Naive thymus-derived CD8-positive, alpha-beta T cell (primary cell): ENCODE measurements around the gene VDAC2. TPM values are rescaled to one million over a fixed set of nuclear protein-coding genes. Genes with fewer than 3 reads are reported as not detected.
"Not testable (repeated sequence)": the region's sequence is repeated elsewhere in the genome, so short reads cannot be mapped to it uniquely, and the experiment has no call there.

Experiments
- ATAC-seq, 2 donors: fragments of 150-1000 bp; cut with Tn5 transposase in 1 of 2; sonication (Bioruptor Pico), chemical (Tn5 transposase) in 1 of 2; 1 replicate in 1 of 2; 2 replicates in 1 of 2; pipeline ENCODE4 v1.10.0; 2021; ENCODE audit warnings: mild to moderate bottlenecking in 2 of 2, moderate library complexity in 2 of 2
- POLR2A ChIA-PET: fragments of 350-600 bp; sonication (Branson Sonifier 250); formaldehyde crosslinking; loops from one replicate; lab custom pipeline; 2021; ENCODE audit warnings: antibody characterized with exemption; lab: Charles Lee
- DNase-seq, 10 donors: peaks; one replicate each; pipeline versions ENCODE4 v3.0.0 to v3.0.0-alpha.2; 2020 to 2022
- H3K27ac Mint-ChIP-seq, 10 donors: one replicate each; pipeline ENCODE4 v1.8.0; 2020 to 2022; ENCODE audit warnings: mild to moderate bottlenecking in 10 of 10, mixed read lengths in 10 of 10, moderate library complexity in 4 of 10, inconsistent platforms in 1 of 10
- H3K27me3 Mint-ChIP-seq, 5 donors: one replicate each; pipeline ENCODE4 v1.8.0; 2021 to 2022; ENCODE audit warnings: mixed read lengths in 5 of 5
- H3K36me3 Mint-ChIP-seq, 3 donors: one replicate each; pipeline ENCODE4 v1.8.0; 2020 to 2022; ENCODE audit warnings: mixed read lengths in 3 of 3, mild to moderate bottlenecking in 2 of 3, inconsistent platforms in 1 of 3
- H3K4me1 Mint-ChIP-seq, 4 donors: one replicate each; pipeline ENCODE4 v1.8.0; 2021 to 2022; ENCODE audit warnings: mixed read lengths in 4 of 4
- H3K4me3 Mint-ChIP-seq, 10 donors: one replicate each; pipeline ENCODE4 v1.8.0; 2020 to 2022; ENCODE audit warnings: mild to moderate bottlenecking in 10 of 10, mixed read lengths in 10 of 10, moderate library complexity in 6 of 10, inconsistent platforms in 1 of 10
- H3K9me3 Mint-ChIP-seq, 9 donors: one replicate each; pipeline ENCODE4 v1.8.0; 2020 to 2022; ENCODE audit warnings: mixed read lengths in 9 of 9, mild to moderate bottlenecking in 3 of 9, inconsistent platforms in 1 of 9, moderate library complexity in 1 of 9
- polyA plus RNA-seq, 3 donors: library from polyadenylated mRNA; unstranded; fragments of 300-500 nt; fragmentation: Illumina TruSeq; gene quantifications; one replicate each; pipeline ENCODE4 v1.2.3, GENCODE V29; 2021
- total RNA-seq, 8 experiments: library from RNA in 2 of 8; stranded (reverse) in 2 of 8; gene quantifications; one replicate each; pipeline ENCODE4 v1.2.3 and lab custom pipeline; 2021 to 2026

Gene VDAC2
- total and polyA plus RNA-seq, 5 experiments from 2014 or later: 86.8 to 155 (median 145) TPM

- ATAC-seq (no peak), DNase-seq (no peak)
- Mint-ChIP-seq H3K4me3 (no peak overlapping the region), H3K36me3 (peaks cover 0 to 7% (median 0%) of the 10 kb centered on the region in 3 donors), H3K27me3 (no peaks in the 10 kb centered on the region), H3K4me1 (peaks cover 5 to 18% (median 6%) of the 10 kb centered on the region in 4 donors), H3K27ac (peak overlapping the region in 6 of 10 donors; percentile 67 to 88 (median 76)), H3K9me3 (no peaks in the 10 kb centered on the region)
- POLR2A ChIA-PET: interaction anchor here (0.5 to 3.6 kb wide), 6 partner anchors 12 to 75 kb away, joined by 3 to 56 read pairs (median 11); partner anchors contain the start of genes COMTD1, SAMD8 and VDAC2
Observed at GRCh38 chr10:75186310-75186709, 24.3 kb upstream of the VDAC2 start.

GRCh38 chr10:75187961-75188426 lies 22.6 kb upstream of the VDAC2 start:
- POLR2A ChIA-PET: interaction anchor here (0.5 to 3.6 kb wide), 8 partner anchors 17 to 85 kb away, joined by 3 to 56 read pairs (median 6); partner anchors contain the start of genes COMTD1, SAMD8 and VDAC2
- Mint-ChIP-seq H3K9me3 (no peaks in the 10 kb centered on the region), H3K4me1 (peaks cover 6 to 14% (median 6%) of the 10 kb centered on the region in 4 donors), H3K36me3 (peaks cover 0 to 2% (median 1%) of the 10 kb centered on the region in 3 donors), H3K27me3 (no peaks in the 10 kb centered on the region), H3K4me3 (peak overlapping the region in 6 of 10 donors; percentile 26 to 68 (median 50)), H3K27ac (peak overlapping the region; percentile 83 to 98 (median 95))
- ATAC-seq (peak; percentile 97 to 99), DNase-seq (peak; percentile 37 to 87 (median 76))

GRCh38 chr10:75188522-75188921 lies 22.1 kb upstream of the VDAC2 start:
- H3K36me3 Mint-ChIP-seq, H3K27me3 Mint-ChIP-seq, H3K9me3 Mint-ChIP-seq, ATAC-seq: not testable (repeated sequence)
- Mint-ChIP-seq H3K4me1 (peaks cover 5 to 14% (median 6%) of the 10 kb centered on the region in 4 donors), H3K27ac (peak overlapping the region; percentile 83 to 98 (median 95)), H3K4me3 (peak overlapping the region in 1 of 10 donors; percentile 52)
- DNase-seq: peak in 1 of 10 donors; percentile 3
- POLR2A ChIA-PET: interaction anchor here (0.9 to 3.6 kb wide), 7 partner anchors 17 to 77 kb away, joined by 3 to 56 read pairs (median 8); partner anchors contain the start of genes COMTD1, SAMD8 and VDAC2

- no peaks in the 10 kb centered on the region for H3K9me3 Mint-ChIP-seq
- peaks cover 0 to 2% (median 1%) of the 10 kb centered on the region in 3 donors for H3K36me3 Mint-ChIP-seq
- no peaks in the 10 kb centered on the region for H3K27me3 Mint-ChIP-seq
- H3K4me3 Mint-ChIP-seq: peak overlapping the region in 1 of 10 donors; percentile 30
- DNase-seq (no peak), ATAC-seq (no peak)
- peak overlapping the region in 6 of 10 donors; percentile 21 to 95 (median 46) for H3K27ac Mint-ChIP-seq
- H3K4me1 Mint-ChIP-seq: peaks cover 5 to 14% (median 6%) of the 10 kb centered on the region in 4 donors
- POLR2A ChIA-PET: interaction anchor here (1.7 to 3.6 kb wide), 3 partner anchors 21 to 78 kb away, joined by 8 to 56 read pairs (median 9); partner anchors contain the start of genes SAMD8 and VDAC2
Observed at GRCh38 chr10:75189266-75190096, 21.1 kb upstream of the VDAC2 start.

GRCh38 chr10:75191821-75192568 lies 18.6 kb upstream of the VDAC2 start:
- no peaks in the 10 kb centered on the region for H3K9me3 Mint-ChIP-seq
- POLR2A ChIA-PET: interaction anchor here (2.1 kb wide), 1 partner anchor 10 kb away, joined by 5 read pairs; no protein-coding TSS in a partner anchor
- ATAC-seq: no peak
- peak overlapping the region in 3 of 10 donors; percentile 34 to 41 (median 38) for H3K27ac Mint-ChIP-seq
- H3K4me1 Mint-ChIP-seq: peaks cover 5 to 14% (median 6%) of the 10 kb centered on the region in 4 donors
- no peaks in the 10 kb centered on the region for H3K27me3 Mint-ChIP-seq
- peaks cover 0 to 1% (median 0%) of the 10 kb centered on the region in 3 donors for H3K36me3 Mint-ChIP-seq
- DNase-seq: no peak
- no peak overlapping the region for H3K4me3 Mint-ChIP-seq

- not testable (repeated sequence) for H3K4me3 Mint-ChIP-seq, ATAC-seq, H3K27ac Mint-ChIP-seq, DNase-seq, H3K4me1 Mint-ChIP-seq, H3K27me3 Mint-ChIP-seq, H3K36me3 Mint-ChIP-seq, H3K9me3 Mint-ChIP-seq
- POLR2A ChIA-PET: interaction anchor here (0.7 to 1.1 kb wide), 2 partner anchors 34 to 35 kb away, joined by 3 to 9 read pairs; no protein-coding TSS in a partner anchor
Observed at GRCh38 chr10:75194625-75195024, 16.0 kb upstream of the VDAC2 start.

GRCh38 chr10:75195035-75195763 lies 15.4 kb upstream of the VDAC2 start:
- POLR2A ChIA-PET: interaction anchor here (0.7 to 1.1 kb wide), 2 partner anchors 33 to 35 kb away, joined by 3 to 9 read pairs; no protein-coding TSS in a partner anchor
- peak overlapping the region in 1 of 10 donors; percentile 47 for H3K27ac Mint-ChIP-seq
- no peak overlapping the region for H3K4me3 Mint-ChIP-seq
- peaks cover 0 to 1% (median under 1%) of the 10 kb centered on the region in 4 donors for H3K4me1 Mint-ChIP-seq
- no peak for ATAC-seq
- no peaks in the 10 kb centered on the region for H3K27me3 Mint-ChIP-seq
- no peaks in the 10 kb centered on the region for H3K9me3 Mint-ChIP-seq
- peaks cover 0 to 1% (median 0%) of the 10 kb centered on the region in 3 donors for H3K36me3 Mint-ChIP-seq
- no peak for DNase-seq

- POLR2A ChIA-PET: no interaction called here
- peak overlapping the region in 1 of 10 donors; percentile 4 for H3K27ac Mint-ChIP-seq
- H3K36me3 Mint-ChIP-seq: peaks cover 0 to 2% (median 0%) of the 10 kb centered on the region in 3 donors
- DNase-seq (no peak), ATAC-seq (no peak)
- no peak overlapping the region for H3K4me3 Mint-ChIP-seq
- H3K27me3 Mint-ChIP-seq: no peaks in the 10 kb centered on the region
- H3K4me1 Mint-ChIP-seq: peaks cover 0 to 4% (median 1%) of the 10 kb centered on the region in 4 donors
- H3K9me3 Mint-ChIP-seq: no peaks in the 10 kb centered on the region
Observed at GRCh38 chr10:75197066-75197465, 13.5 kb upstream of the VDAC2 start.

GRCh38 chr10:75197906-75198305 lies 12.7 kb upstream of the VDAC2 start:
- POLR2A ChIA-PET: interaction anchor here (1.6 kb wide), 1 partner anchor 12 kb away, joined by 5 read pairs; the partner anchor contains the start of gene VDAC2
- Mint-ChIP-seq H3K4me3 (no peak overlapping the region), H3K27me3 (no peaks in the 10 kb centered on the region), H3K36me3 (peaks cover 0 to 2% (median 0%) of the 10 kb centered on the region in 3 donors), H3K4me1 (peaks cover 0 to 5% (median 2%) of the 10 kb centered on the region in 4 donors), H3K27ac (peak overlapping the region in 1 of 10 donors; percentile 27), H3K9me3 (no peaks in the 10 kb centered on the region)
- DNase-seq (no peak), ATAC-seq (no peak)

- POLR2A ChIA-PET: interaction anchor here (0.7 kb wide), 1 partner anchor 81 kb away, joined by 6 read pairs; no protein-coding TSS in a partner anchor
- DNase-seq, H3K9me3 Mint-ChIP-seq, H3K36me3 Mint-ChIP-seq, H3K4me3 Mint-ChIP-seq, H3K27me3 Mint-ChIP-seq, ATAC-seq, H3K4me1 Mint-ChIP-seq: not testable (repeated sequence)
- H3K27ac Mint-ChIP-seq: peak overlapping the region in 1 of 10 donors; percentile 7
Observed at GRCh38 chr10:75199949-75200348, 10.6 kb upstream of the VDAC2 start.

GRCh38 chr10:75201793-75202307 lies 8.7 kb upstream of the VDAC2 start:
- H3K4me1 Mint-ChIP-seq: peaks cover 0 to 7% (median 2%) of the 10 kb centered on the region in 4 donors
- H3K27me3 Mint-ChIP-seq: no peaks in the 10 kb centered on the region
- ATAC-seq: no peak
- H3K9me3 Mint-ChIP-seq: no peaks in the 10 kb centered on the region
- peaks cover 0 to 2% (median 0%) of the 10 kb centered on the region in 3 donors for H3K36me3 Mint-ChIP-seq
- no peak overlapping the region for H3K4me3 Mint-ChIP-seq
- DNase-seq: no peak
- peak overlapping the region in 2 of 10 donors; percentile 32 to 56 for H3K27ac Mint-ChIP-seq
- POLR2A ChIA-PET: interaction anchor here (0.9 kb wide), 1 partner anchor 19 kb away, joined by 5 read pairs; no protein-coding TSS in a partner anchor
